Astrocyte (in vitro differentiated cells and primary cell): Measurements from ENCODE around the gene KLRC4.

Experiments used
- CTCF ChIP-seq: IDR thresholded peaks from 2 replicates; pipeline ENCODE4 v1.5.1; 2011; ENCODE audit warnings: low read depth, mild to moderate bottlenecking, inconsistent platforms, low read length, moderate library complexity; ENCODE audit not compliant: insufficient read depth
- EZH2 ChIP-seq: IDR thresholded peaks from 2 replicates; pipeline ENCODE4 v1.6.1; 2012; ENCODE audit warnings: mild to moderate bottlenecking, low read length, inconsistent platforms; ENCODE audit not compliant: insufficient read depth

- no peak for TF ChIP-seq EZH2
- no peak for TF ChIP-seq CTCF
These were observed 11.4 kb downstream of the KLRC4 start for GRCh38 chr12:10398168-10398567.
